GM19238 (cell line): ENCODE results near the gene PTGR3.

Source experiments
- DNase-seq: peaks from one replicate; pipeline ENCODE4 v3.0.0; 2011; ENCODE audit warnings: low spot score; ENCODE audit not compliant: insufficient read length

The PTGR3 gene

DNA sequence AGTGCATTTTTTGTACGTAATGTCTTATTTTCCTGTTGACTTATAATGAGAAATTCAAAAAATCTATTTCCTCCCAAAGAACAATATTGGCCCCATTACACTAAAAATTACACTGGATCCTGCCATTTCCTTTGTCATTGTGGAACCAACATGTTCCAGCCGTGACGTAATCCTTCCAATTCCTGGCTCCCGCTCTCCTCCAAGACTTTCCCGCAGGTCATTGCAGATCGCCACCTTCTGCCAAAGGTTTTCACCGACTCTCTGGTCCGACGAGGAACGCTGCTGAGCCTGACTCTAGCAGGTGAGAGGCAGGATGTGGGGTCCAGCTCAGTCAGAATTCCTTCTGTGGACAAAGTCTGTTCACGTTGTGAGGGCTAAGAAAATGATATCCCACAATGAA, 38.0 kb downstream of the PTGR3 start:
- no peak for DNase-seq

DNA sequence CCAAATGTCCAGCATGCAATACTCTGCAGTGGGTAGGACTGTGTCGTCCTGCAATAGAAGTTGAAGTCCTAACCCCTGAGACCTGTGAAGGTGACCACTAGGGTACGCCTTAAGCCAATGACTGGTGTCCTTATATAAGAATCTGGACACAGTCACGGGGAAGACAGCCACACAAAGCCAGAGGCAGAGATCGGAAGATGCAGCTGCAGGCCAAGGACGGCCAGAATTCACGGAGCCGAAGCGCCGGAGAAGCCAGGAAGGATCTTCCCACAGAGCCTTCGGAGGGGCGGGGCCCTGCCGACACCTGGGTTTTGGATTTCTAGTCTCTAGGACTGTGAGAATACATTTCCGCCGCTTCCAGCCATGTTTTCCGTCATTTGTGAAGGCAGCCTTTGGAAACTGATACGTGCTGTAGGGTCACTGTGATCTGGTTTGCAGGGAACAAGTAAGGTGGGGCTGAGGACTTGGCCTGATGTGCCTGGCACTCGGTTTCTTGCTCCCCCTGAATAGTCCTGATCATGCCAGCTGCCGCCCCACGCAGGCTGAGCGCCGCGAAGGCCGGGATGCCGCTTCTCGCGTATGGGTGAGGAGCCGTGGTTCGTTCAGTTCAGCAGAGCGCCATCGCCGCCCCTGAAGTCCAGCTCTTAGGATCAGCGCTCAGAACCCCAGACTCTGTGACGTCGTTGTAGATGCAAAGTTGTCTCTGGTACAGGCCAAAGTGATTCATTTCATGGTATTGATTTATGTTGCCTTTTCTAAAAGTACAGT, 38.7 kb downstream of the PTGR3 start:
- no peak for DNase-seq

DNA sequence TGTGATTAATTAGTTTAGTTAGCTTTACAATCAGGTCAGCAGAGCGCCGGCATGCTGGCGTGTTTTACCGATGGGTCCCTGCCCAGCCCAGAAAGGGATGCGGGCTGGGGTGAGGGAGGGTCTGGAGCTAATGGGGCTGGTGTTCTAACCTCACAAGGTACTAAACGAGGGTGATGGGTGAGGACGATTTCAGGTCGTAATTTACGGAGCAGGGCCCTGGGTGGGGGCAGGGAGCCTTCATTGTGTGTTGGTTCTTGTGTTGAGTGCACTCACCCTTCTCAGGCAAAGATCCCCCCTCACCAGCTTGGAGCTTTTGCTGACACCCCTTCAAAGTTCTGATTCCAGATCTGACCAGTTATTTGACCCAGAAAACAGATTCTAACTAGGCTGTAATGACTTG, 39.5 kb downstream of the PTGR3 start:
- no peak for DNase-seq

DNA sequence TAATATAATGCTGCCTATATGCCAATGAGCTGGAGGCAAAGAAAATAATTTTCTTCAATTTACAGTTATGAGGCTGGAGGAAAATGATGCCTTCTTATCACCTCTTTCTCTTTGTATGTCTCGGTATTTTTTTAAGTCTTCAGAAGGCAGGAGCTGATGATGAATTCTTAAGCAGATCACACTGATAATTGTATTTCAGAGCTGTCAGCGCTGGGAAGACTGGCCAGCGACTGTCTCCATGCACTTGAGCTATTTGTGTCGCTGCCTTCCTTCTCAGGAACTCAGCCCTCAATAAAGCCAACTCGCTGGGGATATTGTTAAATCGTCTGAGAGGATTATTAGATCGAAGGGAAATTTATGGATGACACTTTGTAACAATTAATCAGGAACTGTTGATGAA, 40.3 kb downstream of the PTGR3 start:
- DNase-seq: no peak

DNA sequence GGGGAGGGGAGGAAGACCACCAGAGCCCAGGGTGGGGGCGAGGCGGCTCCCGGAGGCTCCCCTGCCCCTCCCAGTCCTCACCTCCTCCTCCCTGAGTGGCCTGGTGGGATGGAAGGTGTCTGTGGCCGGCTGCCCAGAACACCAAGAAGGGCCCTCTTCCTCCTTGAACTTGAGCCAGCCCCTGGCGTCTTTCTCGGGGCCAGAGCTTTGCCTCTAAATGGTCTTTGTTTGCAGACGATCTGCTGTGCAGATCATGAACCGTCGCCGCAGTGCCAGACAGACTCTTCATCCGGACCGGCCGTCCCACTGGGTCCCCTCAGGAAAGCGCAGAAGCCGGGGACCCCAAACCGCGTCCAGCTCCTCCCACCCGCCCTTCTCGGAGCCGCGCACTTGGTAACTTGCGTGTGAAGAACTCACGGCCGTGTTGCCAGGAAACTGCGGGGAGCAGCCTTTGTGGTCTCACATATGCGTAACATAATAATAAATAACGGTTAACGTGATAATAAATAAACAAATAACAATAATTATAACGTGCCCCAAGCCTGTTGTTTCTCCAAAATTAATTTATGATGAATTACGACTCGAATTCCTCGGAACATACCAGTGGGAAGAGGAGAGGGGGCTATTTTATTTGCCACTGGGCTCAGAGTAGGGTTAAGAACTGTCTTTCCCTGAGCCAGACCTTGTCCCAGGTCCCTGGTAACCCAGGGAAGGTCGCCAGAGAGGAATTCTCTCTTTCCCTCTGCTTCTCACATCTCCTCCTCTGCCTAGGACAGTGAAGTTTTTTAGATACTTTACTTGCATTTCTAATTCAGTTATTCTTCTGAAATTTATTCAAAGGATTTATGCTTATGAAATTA, 41.0 kb downstream of the PTGR3 start:
- no peak for DNase-seq

DNA sequence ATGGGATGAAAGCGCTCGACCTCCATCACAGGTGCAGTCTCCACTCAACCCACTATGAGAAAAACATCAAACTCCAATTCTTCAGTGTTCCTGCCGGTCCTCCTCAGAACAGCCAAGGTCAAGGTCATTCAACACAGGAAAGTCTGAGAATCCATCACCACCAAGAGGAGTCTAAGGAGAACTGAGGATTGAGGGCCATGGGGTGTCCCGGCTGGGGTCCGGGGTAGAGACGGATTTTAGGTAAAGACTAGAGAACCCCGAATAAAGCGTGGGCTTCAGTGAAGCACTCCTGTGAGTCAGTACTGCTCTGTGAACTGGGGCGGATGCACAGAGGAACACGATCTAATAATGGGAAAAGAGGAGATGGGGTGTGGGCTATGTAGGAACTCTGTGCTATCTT, 41.8 kb downstream of the PTGR3 start:
- DNase-seq: no peak

DNA sequence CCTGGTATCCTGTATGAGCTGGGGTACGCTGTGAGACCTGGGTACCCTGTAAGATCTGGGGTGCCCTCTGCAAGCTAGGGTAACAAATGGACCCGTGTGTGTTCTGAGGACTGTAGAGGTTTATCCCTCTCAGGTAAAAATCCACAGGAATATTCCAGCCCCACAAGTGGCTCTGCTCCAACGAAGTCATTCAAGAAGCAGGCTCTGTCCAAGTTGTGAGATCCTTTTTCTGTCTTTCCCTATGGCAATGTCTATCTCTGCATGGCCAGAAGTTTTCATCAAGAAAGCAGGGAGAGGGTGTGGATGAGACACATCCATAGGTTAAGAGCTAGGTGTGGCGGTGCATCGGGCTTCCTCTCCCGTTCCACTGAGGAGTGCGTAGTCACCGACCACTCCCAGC, 43.0 kb downstream of the PTGR3 start:
- DNase-seq: no peak

DNA sequence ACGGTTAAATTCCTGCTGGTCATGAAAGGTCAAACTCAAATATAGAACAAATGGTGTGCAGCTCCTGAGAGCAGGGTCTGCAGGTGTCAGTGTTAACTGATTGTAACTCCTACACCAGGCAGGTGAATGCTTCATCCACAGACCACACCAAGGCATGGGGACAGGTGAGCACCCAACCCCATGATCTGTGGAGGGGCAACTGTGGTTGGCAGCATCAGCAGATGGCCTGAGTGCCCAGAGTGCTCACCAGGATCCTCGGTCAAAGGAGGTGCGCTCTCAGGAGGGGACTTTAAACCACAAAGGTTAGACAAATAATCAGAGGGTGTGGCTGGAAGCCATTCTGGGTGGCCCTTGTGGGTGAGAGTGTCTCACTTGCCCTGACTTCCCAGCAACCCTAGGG, 44.5 kb downstream of the PTGR3 start:
- no peak for DNase-seq

DNA sequence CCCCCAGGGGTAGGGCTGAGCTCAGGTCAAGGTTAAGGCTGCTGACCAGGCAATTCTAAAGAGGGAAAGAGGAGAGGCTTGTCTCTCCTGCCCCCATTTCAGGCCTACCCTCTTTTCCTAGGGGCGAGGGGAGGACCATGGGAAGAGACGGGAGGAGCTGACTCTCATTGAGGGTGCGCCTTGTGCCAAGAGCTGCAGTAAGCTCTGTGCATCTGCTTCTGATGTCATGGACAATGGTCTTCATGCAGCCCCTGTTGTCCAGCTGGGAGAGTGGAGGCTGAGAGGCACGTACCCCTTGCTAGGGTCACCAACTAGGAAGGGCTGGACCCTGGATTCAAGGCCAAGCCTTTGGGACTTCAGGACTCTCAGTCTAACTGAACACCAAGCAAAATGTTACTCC, 45.2 kb downstream of the PTGR3 start:
- no peak for DNase-seq

DNA sequence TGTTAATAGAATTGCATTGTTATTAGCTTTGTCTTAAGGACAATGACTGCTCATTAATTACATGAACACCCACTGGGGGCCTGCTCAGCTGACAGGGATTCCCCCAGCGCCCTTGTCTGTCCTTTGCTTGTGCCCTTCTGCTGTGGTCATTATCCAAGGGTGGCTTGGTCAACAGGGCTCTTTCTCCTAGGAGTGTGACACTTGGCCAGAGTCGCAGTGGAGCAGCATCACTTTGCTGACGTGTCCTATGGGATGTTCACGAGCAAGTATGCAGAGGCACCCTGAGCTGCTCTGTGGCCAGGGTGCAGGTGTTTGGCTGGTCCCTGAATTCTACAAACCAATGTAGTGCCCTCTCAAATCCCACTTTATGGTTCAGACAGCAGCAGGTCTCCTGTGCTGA, 46.0 kb downstream of the PTGR3 start:
- no peak for DNase-seq

DNA sequence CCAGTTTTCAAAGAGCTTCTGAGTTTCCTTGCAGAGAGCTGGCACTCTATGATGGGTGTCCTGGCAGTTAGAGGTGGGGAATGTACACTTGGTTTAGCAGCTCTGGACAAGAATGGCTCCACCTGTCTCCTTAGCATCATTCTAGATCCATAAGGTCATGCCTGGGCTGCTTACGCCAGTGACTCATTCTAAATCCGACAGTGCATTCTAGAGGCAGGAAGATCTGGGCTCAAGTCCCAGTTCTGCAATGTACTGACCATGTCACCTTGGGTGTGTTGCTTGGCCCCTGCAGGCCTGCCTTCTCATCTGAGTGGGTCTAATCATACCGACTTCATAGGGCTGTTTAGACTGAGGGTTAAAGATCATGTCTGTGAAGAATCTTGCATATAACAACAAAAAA, 46.5 kb downstream of the PTGR3 start:
- no peak for DNase-seq

DNA sequence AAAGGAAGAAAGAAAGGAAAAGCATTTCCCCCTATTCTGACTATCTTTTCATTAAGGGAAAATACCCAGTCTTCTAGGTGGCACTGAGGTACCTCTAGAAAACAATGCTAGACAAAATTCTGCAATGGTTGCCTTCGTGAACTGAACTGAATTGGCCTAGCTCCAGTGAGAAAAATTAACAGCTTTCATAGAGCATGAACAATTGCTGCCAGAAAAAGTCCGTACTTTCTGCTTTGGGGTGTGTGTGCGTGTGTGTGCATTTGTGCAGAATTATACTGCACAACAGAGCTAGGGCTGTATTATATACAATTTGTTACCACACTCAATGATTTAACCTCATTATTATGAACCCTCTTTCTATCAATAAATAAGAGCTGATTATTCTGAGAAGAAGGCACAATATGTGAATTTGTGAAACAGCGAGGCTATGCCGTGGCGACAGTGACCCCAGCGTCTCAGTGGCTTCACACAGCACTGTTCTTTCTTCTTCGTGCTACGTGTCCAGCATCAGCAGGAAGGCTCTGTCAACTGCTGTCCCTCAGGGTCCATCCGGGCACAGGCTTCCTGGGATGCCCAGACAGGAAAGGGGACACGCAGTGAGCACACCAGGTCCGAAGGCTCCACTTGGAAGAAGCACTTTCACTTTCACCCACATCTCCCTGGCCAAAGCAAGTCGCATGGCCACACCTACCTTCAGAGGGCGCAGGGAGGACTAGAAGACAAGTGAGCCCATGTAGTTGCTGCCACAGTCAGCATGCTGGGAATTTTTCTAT, 47.5 kb downstream of the PTGR3 start:
- peak; percentile 16 for DNase-seq

DNA sequence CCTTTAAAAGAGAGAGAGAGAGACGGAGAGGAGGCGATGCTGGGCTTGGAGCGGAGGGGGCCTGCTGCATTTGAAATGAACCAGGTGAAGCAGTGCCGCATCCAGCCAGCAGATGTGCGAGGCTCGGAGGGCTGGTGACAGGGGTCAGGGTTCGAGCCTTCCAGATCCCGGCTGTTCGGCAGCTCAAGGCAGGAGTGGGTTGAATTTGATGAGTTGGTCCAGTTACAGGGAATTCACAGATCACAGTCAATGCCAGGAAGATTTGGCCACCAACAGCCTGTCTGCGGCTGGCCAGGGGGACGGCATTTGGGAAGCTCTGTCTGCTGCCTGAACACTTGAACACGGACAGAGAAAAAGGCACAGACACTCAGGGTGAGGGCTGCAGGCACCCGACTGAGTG, 48.6 kb downstream of the PTGR3 start:
- no peak for DNase-seq

DNA sequence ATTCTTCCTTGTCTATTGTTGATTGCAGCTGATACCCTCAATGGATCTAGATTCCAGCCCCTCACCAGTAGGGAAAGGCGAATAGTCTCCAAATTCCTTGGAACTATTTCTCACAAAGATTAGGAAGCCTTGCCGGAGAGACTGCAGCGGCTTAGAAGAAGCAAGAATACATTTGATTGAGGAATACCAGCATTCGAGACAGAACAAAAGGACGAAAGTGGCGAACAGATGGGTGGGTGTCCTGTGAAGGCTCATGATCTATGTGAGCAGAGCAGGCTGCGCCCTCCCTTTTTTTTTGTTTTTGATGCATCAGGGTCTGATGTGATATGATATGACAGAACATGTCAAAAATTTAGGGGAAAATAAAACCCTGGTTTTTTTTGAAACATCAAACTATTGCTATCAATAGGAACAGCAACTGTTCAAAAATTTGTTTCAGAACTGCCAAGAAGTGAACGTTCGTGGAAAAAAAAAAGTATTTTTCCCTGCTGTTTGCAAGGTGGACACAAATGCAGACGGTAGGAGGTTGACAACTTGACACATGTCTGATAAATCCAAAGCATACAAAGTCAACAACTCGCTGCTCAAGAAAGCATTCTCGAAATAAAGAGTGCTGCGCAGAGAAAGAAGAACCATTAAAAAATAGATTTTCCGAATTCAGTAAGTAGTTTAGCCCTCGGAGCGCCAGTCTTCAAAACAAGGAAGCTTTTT, 49.1 kb downstream of the PTGR3 start:
- DNase-seq: no peak

DNA sequence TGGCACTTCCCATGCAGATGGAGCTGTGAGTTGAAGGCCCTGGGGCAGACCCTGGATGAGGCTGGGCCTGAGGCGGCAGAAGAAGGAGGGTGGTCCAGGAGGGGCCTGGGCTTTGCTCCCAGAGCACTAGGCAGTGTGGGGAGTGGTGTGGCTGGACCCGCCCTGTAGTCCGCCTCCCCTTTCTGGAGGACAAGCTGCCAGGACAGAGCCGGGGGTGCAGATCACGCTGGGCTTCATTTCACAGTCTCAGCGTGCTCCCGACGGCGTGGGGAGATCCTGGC, 49.8 kb downstream of the PTGR3 start:
- no peak for DNase-seq
